Stimulated activated CD4-positive, alpha-beta T cell treated with anti-CD3 and anti-CD28 coated beads, Interleukin-15, amount 100 ng/mL, for 48 hours (primary cell): ENCODE measurements around the gene MIS18A.
"Not testable (repeated sequence)": the region's sequence is repeated elsewhere in the genome, so short reads cannot be mapped to it uniquely, and the experiment has no call there.

Experiments used
- DNase-seq, 2 donors: peaks; one replicate each; pipeline ENCODE4 v3.0.0-alpha.2; 2020; ENCODE audit warnings: low read depth in 2 of 2

The MIS18A gene

DNA sequence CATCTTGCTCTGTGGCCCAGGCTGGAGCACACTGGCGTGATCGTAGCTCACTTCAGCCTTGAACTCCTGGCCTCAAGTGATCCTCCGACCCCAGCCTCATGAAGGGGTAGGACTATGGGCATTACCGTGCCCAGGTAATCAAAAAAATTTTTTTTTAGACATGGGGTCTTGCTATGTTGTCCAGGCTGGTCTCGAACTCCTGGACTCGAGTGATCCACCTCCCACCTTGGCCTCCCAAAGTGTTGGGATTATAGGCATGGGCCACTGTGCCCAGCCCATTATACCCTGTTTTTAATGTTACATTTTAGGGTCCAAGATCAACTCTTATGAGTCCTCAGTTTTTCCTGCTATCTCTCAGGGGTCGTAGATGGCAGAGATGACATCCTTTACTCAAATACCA is 26.1 kb upstream of the MIS18A start:
- DNase-seq, result no peak

DNA sequence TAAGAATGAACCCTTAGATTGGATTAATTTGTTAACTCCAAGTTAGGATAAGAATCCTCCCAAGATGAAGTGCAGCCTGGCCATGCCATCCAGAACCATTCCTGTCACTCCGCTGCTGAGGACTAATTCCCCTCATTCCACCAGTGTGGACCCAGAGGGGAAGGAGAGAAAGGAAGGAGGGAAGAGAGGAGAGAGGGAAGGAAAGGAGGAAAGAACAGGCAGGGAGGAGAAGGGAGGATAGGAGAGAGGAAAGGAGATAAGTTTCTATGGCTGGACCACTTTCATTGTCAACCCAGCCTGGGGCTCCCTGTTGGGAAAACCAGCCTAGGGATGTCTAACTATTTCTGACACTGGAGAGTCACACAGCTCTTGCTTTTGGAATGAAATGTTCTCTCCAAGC is 24.5 kb upstream of the MIS18A start:
- no peak for DNase-seq

DNA sequence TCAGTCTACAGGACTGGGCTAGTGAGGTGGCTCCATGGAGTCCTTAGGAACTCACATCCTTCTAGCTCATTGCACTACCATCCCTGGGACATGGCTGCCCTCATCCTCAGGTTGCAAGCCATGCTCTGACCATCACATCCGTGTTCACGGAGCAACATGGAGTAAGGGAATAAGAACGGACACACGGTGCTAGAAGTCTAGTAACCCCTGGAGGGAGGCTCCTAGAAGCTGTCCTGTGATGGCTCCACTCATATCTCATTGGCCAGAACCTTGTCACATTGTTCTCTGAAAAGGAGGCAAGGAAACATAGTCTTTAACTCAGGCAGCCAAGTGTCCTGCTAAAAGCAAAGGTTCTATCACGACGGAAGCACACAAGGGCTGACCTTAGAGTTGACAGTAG is 23.7 kb upstream of the MIS18A start:
- no peak for DNase-seq

DNA sequence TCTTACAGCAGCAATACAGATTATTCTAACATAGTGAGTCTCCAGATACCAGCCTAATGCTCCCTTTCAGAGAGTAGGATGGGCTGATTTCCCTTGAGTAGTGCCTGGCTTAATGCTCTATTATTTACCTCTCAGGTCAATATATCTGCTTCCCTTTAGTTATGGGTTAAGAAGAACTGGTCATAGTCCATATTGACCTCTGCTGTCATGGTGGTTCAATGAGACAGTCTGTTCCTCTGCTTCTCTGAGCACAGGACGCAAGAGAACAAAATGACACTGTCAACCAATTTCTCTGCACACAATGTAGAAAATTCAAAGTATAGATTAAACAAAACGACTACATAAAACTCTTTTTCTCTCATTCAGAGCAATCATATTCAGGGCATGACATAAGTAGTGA is 22.7 kb upstream of the MIS18A start:
- no peak for DNase-seq

DNA sequence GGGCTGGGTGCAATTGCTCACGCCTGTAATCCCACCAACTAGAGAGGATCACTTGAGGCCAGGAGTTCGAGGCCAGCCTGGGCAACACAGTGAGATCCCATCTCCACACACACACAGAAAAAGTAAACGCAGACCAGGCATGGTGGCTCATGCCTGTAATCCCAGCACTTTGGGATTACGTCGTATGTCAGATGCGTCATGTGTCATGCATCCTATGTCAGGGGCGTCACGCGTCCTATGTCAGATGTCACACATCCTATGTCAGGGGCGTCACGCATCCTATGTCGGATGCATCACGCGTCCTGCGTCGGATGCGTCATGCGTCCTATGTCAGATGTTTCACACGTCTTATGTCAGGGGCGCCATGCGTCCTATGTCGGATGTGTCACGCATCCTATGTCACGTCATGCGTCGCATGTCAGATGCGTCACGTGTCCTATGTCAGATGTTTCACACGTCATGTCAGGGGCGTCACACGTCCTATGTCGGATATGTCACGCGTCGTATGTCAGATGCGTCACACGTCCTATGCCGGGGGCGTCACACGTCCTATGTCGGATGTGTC is 21.4 kb upstream of the MIS18A start:
- no peak for DNase-seq

DNA sequence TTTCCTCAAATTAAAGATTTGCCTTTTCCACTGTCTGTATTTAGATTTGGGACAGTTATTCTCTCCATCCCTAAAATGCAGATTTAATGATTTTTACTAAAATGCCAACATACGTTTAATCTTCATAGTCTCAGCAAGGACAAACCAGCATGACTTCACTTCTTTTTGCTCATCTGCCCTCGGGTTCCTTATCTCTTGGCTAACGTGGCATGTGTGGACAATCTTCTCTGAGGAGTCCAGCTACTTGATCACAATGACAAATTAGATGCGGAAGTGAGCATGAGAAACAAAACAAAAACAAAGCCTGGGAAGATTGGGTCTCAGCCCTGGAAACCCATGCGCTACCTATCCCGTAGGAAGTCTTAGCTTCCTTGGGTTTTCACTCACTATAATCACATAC is 20.8 kb upstream of the MIS18A start:
- no peak for DNase-seq

DNA sequence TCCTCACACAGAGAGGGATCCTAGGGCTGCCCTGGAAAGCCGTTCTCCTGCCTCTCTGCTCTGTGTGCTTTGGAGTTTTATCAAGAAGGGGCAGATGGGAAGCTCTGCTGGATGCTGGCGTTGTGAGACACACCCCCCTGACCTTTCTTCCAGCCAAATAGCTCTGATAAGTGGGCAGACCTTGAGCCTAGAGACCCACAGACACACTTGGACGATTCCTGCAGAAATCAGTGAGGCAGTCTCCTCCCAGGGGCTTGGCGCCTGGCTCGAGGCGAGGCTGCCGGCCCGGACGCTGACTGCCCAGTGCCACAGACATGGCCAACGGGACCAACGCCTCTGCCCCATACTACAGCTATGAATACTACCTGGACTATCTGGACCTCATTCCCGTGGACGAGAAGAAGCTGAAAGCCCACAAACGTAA is 19.8 kb upstream of the MIS18A start, which contains the start of gene MRAP:
MRAP (plus strand) TSS at position 198 of the 424 bp plus-strand sequence; CDS start at position 315, 117 bp downstream.
- no peak for DNase-seq

DNA sequence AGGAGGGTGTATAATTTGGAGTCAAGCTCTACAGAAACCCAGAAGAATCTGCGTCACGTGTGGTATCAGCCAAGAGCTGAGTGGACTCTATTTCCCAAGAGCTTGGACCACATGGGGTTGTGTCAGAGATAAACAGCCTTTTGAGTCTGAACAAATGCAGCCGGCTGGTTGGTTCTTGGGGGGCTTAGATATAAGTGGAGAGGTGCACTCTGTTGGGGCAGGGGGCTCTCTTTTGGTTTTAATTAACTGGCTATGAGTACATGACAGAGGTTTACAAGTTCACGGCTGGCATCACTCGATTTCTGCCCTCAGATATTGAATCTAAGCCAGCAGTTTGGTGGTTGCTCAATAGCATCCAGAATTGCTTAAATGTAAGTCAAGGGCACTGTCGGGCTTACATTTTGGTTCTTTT is 19.3 kb upstream of the MIS18A start:
- no peak for DNase-seq

DNA sequence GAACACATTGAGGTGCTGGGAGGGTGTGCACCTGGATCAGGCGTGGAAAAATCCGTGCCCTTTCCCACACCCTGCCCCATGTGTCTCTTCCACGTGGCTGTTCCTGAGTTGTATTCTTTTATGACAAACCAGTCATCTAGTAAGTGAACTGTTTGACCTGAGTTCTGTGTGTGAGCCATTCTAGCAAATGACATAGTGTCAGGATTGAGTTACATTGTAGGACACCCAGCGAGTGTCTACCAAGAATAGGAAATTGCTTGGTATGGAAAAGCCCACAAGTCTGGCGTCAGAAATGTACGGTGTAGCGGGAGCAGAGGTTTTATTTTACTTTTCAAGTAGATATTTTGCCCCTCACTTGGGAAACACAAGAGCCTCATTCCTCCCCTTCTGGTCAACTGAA is 18.6 kb upstream of the MIS18A start:
- DNase-seq, result no peak

DNA sequence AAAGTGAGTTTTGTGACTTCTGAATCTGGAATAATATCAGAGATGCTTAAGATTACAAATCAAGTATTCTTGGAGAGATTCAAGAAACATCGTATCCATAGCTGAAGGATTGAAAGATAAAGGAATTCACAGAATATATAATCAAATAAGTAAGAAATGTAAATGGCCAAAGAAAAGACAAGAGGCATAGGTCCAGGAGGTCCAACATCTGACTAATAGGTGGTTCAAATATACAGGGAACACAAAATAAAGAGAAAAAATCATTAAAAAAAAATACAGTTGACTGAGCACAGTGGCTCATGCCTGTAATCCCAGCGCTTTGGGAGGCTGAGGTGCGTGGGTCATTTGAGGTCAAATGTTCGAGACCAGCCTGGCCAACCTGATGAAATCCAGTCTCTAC is 6.6 kb upstream of the MIS18A start:
- no peak for DNase-seq

DNA sequence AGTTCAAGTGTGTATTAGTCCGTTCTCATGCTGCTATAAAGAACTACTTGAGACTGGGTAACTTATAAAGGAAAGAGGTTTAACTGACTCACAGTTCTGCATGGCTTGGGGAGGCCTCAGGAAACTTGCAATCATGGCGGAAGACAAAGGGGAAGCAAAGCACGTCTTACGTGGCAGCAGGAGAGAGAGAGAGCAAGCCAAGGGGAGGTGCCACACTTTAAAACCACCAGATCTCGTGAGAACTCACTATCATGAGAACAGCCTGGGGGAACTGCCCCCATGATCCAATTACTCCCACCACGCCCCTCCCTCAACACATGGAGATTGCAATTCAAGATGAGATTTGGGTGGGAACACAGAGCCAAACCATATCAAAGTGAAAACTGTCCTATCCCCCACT is 4.1 kb upstream of the MIS18A start:
- no peak for DNase-seq

DNA sequence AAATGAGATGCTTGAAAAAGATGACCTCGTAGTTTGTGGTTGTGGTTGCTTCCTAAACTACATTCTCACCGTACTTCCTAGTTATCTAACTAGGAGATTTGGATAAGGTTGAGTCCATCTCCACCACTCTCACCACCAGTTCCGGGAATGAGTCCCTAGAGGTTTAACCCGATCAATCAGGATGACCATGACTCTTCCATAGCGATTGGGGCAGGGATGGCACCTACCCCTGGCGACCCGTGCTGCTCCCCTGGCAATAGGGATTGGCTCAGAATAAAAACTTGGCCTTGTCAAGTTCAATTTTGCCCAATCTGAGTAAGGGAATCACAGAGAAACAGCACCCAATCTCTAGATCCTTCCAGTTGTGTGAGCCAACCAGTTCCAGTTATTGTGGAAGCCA is 2.7 kb upstream of the MIS18A start:
- DNase-seq, result no peak

DNA sequence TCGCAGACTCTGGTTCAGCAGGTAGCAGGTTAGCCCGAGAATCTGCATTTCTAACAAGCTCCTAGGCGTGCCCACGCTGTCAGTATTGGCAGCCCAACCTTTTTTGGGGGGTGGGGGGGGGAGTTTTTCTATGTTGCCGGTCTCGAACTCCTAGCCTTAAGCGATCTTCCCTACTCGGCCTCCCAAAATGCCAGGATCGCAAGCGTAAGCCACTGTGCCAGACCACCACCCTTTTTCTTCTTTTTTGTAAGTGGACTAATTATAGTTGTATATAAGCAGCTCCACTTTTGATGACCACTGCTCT is 480 bp upstream of the MIS18A start:
- DNase-seq, result no peak

DNA sequence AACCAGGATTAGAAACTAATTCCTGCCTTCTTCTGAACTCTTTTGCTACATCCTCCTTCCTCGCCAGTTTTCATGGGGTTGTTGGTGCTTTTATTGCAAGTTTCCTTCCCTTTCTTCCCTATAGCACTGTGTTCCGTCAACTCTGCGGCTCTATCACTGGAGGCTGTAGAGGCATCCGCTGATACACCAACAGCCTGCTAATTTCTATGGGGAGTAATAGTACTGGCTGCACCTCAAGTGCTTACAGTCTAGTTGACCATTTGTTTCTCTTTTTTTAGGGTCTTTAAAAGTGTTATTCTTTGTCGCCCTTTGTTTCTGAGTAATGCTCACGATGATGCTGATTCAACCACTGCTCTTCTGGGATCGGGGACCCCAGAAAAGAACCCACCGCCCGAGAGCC is 746 bp downstream of the MIS18A start:
- DNase-seq, result no peak

DNA sequence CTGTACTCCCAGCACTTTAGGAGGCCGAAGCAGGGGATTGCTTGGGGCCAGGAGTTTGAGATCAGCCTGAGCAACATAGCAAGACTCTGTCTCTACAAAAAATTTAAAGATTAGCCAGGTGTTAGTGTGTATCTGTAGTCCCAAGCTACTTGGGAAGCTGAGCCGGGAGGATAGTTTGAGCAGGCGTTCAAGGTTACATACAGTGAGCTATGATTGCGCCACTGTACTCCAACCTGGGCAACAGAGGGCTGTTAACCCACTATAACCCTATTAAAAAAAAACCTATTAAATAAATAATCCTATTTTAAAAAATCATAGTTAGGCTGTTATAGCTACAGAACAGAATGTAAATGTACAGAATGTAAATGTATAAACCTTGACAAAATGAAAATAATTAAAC is 2.2 kb downstream of the MIS18A start:
- no peak for DNase-seq

DNA sequence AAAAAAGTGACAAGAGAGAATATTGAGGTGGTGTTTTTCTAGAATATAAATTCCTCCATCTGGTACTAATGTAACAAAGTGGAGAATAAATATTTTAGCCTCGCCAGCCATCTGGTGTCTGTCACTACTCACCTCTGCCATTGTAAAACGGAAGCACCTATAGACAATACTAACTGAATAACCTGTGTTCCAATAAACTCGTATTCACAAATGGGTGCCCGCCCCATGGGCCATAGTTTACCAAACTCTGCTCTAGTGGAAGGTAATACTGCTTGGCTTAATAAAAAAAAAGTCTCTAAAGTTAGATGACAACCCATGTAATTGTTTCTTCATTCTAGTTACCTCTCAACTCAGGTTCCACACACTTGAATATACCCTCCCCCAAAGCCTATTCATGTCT is 8.1 kb downstream of the MIS18A start:
- DNase-seq, result no peak

DNA sequence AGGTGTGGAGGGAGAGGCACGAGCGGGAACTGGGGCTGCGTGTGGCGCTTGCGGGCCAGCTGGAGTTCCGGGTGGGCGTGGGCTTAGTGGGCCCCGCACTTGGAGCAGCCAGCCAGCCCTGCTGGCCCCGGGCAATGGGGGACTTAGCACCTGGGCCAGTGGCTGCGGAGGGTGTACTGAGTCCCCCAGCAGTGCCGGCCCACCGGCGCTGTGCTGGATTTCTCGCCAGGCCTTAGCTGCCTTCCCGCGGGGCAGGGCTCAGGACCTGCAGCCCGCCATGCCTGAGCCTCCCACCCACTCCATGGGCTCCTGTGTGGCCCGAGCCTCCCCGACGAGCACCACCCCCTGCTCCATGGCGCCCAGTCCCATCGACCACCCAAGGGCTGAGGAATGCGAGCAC is 13.5 kb downstream of the MIS18A start:
- DNase-seq, result not testable (repeated sequence)

DNA sequence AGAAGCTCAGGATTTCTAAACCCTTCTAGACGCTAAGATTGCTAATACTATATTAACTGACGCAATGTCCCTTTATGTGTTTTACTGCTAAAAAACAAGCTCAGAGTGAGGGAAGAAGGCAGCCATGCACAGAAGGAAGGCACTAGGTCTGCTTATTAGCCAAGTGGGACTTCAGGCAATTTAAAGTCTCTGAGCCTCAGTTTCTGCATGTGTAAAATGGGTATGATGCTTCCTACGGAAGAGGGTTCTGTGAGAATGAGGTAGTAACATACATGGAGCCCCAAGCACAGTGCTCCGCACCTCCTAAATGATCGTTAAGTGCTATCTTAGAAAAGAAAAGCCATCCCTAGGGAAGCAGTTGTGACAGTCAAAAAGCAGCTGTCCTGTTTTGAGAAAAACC is 16.9 kb downstream of the MIS18A start:
- no peak for DNase-seq

DNA sequence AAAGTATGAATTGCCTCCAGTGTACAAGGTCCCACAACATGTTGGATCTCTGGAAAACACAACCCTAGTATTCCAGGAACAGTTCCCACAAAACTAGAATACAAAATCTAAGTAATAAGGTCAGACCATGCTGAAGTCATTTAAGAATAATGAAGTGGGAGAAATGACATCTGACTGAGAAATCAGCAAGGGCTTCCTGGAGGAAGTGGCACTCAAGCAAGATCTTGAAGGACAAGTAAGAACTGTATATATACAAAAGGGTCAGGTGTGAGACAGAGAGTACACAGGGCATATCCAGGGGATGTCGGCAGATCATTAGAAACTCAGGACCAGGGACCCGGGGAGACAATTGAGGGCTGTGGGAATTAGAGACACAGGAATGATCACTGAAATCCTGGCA is 18.7 kb downstream of the MIS18A start:
- DNase-seq, result no peak

DNA sequence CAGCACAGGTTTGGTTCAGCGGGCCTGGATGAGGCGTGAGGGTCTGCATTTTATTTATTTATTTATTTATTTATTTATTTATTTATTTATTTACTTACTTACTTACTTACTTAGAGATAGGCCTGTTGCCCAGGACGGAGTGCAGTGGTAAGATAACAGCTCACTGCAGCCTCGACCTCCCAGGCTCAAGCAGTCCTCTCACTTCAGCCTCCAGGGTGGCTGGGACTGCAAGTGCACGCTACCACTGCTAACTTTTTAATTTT is 20.1 kb downstream of the MIS18A start:
- DNase-seq, result not testable (repeated sequence)

DNA sequence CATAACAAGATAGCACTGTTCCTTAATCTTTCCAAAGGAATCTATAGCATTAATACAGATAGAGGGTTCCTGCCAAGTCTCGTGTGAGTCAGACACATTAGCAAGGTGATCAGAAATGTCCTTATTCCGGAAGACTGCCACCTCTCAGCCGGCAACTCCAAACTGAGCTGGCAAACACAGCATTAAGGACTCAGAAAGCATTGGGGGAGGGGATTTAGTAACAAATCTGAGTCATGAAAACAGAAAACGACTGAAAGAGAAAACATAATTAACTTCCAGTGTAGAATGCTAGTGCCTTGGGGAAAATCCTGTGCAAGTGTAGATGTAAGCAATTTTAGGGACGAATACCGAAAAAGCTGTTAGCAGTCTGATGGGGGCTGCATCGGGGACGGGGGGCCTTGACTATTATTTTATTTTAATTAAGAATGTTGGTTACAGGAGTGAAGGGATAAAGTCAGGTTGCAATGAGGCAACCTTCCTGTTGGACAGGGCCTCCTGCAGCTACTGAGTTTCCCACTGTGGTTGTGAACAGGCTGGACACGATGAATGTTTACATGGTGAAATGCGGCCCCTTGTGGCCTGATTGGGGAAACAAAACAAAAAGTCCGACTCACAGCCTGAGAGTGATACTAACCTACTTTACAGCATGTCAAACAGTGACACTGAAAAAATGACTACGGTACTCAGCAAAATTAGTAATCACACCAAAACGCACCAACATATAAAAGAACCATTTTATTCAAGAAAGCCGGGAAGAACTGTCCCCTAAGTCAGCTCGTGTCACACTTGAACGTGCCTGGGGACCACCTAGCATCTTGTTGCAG is 20.7 kb downstream of the MIS18A start:
- DNase-seq, result peak in 1 of 2 donors; percentile 31

DNA sequence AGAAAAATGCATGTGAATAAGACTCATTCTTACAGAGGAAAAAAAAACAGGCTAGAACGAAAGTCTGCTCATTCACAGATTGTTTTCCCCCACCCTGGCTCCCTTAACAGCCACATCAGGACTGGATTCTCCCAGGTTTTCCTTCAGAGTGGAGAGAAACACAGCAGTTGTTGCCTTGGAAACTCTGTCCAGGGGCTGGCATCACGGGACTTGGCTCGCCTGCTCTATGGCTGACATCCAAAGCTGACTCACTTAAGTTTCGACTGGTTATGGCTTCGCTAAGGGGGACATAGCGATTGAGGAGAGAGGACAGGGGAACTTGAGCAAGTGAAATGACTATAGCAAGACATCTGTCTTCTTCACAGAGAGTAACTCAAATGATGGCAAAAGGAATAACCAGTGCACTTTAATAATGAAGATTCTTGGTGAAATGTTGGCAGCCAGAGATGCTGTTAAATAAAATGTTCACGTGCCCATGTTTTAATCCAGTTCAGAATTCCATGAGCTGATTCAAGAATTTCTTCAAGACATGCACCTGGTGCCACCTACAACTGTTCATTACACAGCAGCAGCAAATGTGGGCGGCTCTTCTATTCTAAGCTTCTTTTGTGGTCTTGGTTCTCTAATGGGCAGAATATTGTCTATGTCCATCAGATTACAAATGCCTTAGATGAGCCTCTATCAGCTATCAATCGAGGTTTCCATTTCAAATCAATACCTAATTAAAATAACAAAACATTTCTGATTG is 21.8 kb downstream of the MIS18A start:
- no peak for DNase-seq

DNA sequence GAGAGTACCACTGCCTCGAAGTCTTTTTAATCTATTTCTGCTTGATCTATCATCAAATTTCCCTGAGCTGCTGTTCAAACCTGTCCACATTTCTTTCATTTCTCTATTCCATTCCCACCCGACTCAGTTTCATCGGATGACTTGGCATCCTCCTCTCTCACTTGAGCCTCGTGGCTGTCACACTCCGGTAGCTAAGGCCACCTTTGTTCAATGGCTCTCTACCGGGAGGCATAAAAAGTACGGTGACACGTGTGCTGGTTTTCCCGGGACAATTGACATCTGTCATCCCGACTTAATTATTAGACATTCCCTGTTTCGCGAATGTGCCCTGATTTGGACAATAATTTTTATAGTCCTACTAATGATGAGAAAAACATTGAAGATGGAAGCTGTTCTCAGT is 22.6 kb downstream of the MIS18A start:
- no peak for DNase-seq
